HG03439 (cell line): ENCODE data around the gene TBXAS1.
A peak's percentile ranks its signal among the peaks of the same experiment; 100 is the strongest.

Source experiments
- ATAC-seq: cut with Tn5 transposase; IDR thresholded peaks from one replicate; pipeline ENCODE4 v1.9.1; 2021; ENCODE audit warnings: mild to moderate bottlenecking, moderate library complexity; ENCODE audit not compliant: unreplicated experiment

The TBXAS1 gene

GRCh38 chr7:140039896-140040295, 210.8 kb downstream of the TBXAS1 start:
- ATAC-seq = no peak

- ATAC-seq = no peak
These were observed 212.8 kb downstream of the TBXAS1 start for GRCh38 chr7:140041659-140042385.

DNA sequence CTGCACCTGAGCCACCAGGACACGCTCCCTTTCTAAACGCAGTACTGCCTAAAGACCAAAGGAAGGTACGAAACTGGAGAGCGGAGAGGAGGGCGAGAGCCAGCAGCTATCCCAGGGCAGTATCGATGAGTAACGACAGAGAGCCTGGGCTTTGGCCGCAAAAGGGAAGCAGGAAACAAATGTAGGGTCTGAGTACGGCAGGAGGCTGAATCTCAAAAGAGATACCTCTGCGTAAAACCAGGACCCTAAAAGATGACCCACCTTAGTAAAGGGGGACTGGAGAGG, 213.3 kb downstream of the TBXAS1 start:
- ATAC-seq = no peak

DNA sequence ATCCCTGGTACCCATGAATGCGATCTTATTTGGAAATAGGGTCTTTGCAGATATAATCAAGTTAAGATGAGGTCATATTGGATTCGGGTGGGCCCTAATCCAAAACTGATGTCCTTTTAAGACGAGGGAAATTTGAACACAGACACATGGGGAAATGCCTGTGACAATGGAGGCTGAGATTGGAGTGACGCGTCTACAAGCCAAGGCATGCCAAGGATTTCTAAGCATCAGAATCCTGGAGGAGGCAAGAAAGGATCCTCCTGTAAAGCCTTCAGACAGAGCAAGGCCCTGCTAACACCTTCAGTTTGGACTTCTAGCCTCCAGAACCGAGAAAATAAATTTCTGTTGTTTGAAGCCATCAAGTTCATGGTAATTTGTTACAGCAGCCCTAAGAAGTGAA, 215.2 kb downstream of the TBXAS1 start:
- ATAC-seq = no peak

DNA sequence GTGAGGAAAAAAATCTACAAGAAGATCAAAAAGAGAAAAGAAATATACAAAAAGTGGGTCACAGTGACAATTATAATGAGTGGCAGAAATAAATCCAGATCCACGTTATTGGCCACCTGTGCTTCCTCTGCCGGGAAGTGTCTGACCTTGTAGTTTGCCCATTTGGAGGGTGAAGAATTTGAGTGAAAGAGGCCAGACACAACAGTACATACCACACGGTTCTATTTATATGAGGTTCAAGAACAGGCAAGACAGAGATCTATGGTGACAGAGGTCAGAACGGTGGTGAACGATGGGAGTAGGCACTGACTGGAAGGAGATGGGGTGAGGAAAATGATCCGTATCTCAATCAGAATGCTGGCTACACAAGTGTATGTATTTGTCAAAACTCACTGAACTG, 216.6 kb downstream of the TBXAS1 start:
- no peak for ATAC-seq

DNA sequence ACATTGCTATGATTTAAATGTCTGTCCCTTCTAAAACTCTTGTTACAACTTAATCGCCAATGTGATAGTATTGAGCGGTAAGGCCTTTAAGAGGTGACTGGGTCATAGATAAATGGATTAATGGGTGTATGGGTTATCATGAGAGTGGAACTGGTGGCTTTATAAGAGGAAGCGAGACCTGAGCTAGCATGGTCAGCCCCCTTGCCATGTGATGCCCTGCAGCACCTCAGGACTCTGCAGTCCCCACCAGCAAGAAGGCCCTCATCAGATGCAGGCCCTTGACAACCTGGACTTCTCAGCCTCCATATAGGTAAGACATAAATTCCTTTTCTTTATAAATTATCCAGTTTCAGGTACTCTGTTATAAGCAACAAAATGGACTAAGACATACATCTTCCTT, 218.1 kb downstream of the TBXAS1 start:
- no peak for ATAC-seq

DNA sequence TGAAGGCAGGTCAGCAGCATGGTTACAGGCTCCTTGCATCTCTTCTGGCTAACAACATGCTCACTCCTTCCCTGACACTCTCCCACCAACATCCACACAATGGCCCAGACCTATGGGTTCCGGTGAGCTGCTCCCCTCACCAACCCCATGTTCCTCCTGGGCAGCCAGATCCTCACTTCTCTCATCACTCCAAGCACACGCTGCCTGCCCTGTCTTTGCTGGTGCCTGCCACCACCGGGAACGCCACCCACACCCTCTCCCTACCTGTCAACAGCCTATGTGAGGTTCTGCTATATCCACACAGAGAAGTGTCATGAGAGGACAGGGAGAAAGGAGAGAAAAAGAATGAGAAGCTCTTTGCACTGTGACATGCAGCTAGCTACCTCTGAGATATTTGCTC, 219.1 kb downstream of the TBXAS1 start:
- no peak for ATAC-seq

- no peak for ATAC-seq
These were observed 219.9 kb downstream of the TBXAS1 start for GRCh38 chr7:140048989-140049338.

- no peak for ATAC-seq
These were observed 220.4 kb downstream of the TBXAS1 start for GRCh38 chr7:140049339-140050024.

GRCh38 chr7:140050100-140050499, 221.0 kb downstream of the TBXAS1 start:
- ATAC-seq = no peak

DNA sequence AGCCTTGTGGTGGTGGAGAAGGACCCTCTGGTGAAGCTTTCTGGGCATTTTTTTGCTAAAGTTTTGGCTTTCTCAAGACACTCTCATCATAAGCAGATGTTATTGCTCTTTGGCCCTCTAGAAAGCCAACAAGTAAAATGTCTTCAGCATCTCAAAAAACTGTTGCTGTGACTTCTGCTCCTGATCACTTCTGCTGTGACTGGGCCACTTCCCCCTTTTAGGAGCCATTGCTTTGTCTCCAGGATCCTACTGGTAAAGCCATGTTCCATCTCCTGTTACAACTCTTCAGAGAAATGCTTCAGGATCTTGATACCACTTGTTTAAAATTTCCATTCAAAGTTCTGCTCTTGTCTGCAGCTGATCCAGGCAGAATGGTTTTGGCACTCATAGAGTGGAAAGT, 222.8 kb downstream of the TBXAS1 start:
- no peak for ATAC-seq

- ATAC-seq = peak; percentile 76
These were observed 224.9 kb downstream of the TBXAS1 start for GRCh38 chr7:140053812-140054539.

GRCh38 chr7:140054751-140055150, 225.7 kb downstream of the TBXAS1 start:
- no peak for ATAC-seq

- no peak for ATAC-seq
These were observed 226.8 kb downstream of the TBXAS1 start for GRCh38 chr7:140055833-140056232.

DNA sequence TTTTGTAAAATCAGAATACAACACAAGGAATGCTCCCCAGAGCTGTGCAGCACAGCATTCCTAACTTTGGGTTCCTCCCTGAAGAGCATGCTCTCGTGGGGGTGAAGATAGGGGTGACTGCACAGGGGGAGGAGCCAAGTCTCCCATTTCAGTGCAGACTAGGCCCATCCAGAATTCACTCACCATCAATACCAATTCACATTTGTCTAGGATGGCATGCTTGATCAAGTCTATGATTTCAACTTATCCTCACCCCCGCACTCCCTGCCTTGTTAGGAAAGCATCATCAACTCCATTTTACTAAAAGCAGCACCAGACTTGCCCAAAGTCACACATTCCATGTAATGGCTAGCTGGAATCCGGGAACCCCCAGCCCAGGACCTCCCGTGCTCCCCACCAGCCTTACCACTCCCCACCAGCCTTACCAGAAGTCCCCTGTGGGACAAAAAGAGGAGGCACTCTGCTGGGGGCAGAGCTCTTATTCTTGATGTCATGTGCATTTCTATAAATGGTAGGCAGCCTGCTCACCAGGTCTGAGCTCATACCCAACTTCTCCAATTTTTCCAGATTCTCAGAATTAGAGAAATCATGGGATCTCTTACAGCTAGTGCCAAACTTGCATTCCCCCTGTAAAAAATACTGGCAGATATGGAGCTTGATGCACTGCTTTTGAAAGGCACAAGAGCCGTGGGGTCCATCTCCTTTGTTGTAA, 227.5 kb downstream of the TBXAS1 start:
- no peak for ATAC-seq

DNA sequence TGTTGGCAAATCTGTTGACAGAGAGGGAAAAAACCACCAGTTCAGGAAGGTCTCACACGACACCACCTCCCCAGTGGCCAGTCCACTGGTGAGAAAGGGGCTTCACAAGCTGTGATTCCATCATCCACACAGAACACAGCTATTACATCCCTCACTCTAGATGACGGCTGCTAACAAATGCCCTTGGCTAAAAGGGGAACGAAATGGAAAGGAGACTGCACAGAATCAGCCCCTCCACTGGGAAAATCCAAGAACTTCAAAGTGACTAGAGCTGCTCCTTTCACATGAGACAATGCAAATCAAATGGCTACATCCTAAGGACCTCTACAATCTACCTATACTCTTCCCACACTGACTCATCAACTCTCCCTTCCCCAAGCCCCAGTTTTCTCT, 228.1 kb downstream of the TBXAS1 start:
- no peak for ATAC-seq

DNA sequence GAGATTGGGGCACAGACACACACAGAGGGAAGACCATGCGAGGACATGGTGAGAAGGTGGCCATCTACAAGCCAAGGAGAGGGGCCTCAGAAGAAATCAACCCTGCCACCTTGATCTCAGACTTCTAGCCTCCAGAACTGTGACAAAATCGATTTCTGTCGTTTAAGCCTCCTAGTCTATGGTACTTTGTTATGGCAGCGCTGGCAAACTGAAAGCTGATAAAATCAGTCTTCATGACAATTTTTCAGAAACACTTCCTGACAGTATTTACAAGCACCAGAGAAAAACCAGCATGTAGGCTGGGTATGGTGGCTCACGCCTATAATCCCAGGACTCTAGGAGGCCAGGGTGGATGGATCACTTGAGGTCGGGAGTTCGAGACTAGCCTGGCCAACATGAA, 229.5 kb downstream of the TBXAS1 start:
- no peak for ATAC-seq

GRCh38 chr7:140059273-140060242, 230.5 kb downstream of the TBXAS1 start:
- ATAC-seq = no peak

GRCh38 chr7:140060243-140060630, 231.2 kb downstream of the TBXAS1 start:
- ATAC-seq = no peak

- ATAC-seq = no peak
These were observed 231.9 kb downstream of the TBXAS1 start for GRCh38 chr7:140060788-140061606.
